Measurements from ENCODE around the gene SF3B2.
"Not testable (repeated sequence)": the region's sequence is repeated elsewhere in the genome, so short reads cannot be mapped to it uniquely, and the experiment has no call there.

SF3B2 gene

GRCh38 chr11:66015936-66016792 is 36.0 kb upstream of the SF3B2 start:
- H3K9me3 ChIP-seq (ENCODE audit: control insufficient read depth, low read length), result no peaks in the 10 kb centered on the region
- H3K4me3 ChIP-seq (ENCODE audit: insufficient read depth, low read depth, low read length), result no peak overlapping the region
- peaks cover 19% of the 10 kb centered on the region for H3K27me3 ChIP-seq (ENCODE audit: control insufficient read depth, insufficient read depth, low read length, poor library complexity, severe bottlenecking)
- peaks cover 7% of the 10 kb centered on the region for H3K4me1 ChIP-seq (ENCODE audit: control insufficient read depth, insufficient read depth, low read length)
- no peaks in the 10 kb centered on the region for H3K36me3 ChIP-seq (ENCODE audit: control insufficient read depth, insufficient read depth, low read length)
- 83 to 84% methylated on average over 18 of the region's 18 CpGs for WGBS, 2 experiments
- no peak overlapping the region for H3K27ac ChIP-seq (ENCODE audit: insufficient read depth, low read depth, low read length, poor library complexity, severe bottlenecking)

- H3K36me3 ChIP-seq (ENCODE audit: control insufficient read depth, insufficient read depth, low read length), result no peaks in the 10 kb centered on the region
- H3K27me3 ChIP-seq (ENCODE audit: control insufficient read depth, insufficient read depth, low read length, poor library complexity, severe bottlenecking), result peaks cover 19% of the 10 kb centered on the region
- H3K27ac ChIP-seq (ENCODE audit: insufficient read depth, low read depth, low read length, poor library complexity, severe bottlenecking), result no peak overlapping the region
- no peak overlapping the region for H3K4me3 ChIP-seq (ENCODE audit: insufficient read depth, low read depth, low read length)
- no peaks in the 10 kb centered on the region for H3K9me3 ChIP-seq (ENCODE audit: control insufficient read depth, low read length)
- WGBS, 2 experiments, result 91 to 94% methylated on average over 10 of the region's 10 CpGs
- peaks cover 7% of the 10 kb centered on the region for H3K4me1 ChIP-seq (ENCODE audit: control insufficient read depth, insufficient read depth, low read length)
These were observed 35.4 kb upstream of the SF3B2 start for GRCh38 chr11:66016793-66017177.

- 84 to 86% methylated on average over 4 of the region's 4 CpGs for WGBS, 2 experiments
- Histone ChIP-seq H3K9me3 (ENCODE audit: control insufficient read depth, low read length) (no peaks in the 10 kb centered on the region), H3K27me3 (ENCODE audit: control insufficient read depth, insufficient read depth, low read length, poor library complexity, severe bottlenecking) (peaks cover 19% of the 10 kb centered on the region), H3K27ac (ENCODE audit: insufficient read depth, low read depth, low read length, poor library complexity, severe bottlenecking) (no peak overlapping the region), H3K4me1 (ENCODE audit: control insufficient read depth, insufficient read depth, low read length) (peaks cover 7% of the 10 kb centered on the region), H3K4me3 (ENCODE audit: insufficient read depth, low read depth, low read length) (no peak overlapping the region), H3K36me3 (ENCODE audit: control insufficient read depth, insufficient read depth, low read length) (no peaks in the 10 kb centered on the region)
These were observed 34.8 kb upstream of the SF3B2 start for GRCh38 chr11:66017321-66017720.

GRCh38 chr11:66020212-66020611 is 32.0 kb upstream of the SF3B2 start:
- Histone ChIP-seq H3K27ac (ENCODE audit: insufficient read depth, low read depth, low read length, poor library complexity, severe bottlenecking) (no peak overlapping the region), H3K4me3 (ENCODE audit: insufficient read depth, low read depth, low read length) (no peak overlapping the region), H3K4me1 (ENCODE audit: control insufficient read depth, insufficient read depth, low read length) (no peaks in the 10 kb centered on the region), H3K9me3 (ENCODE audit: control insufficient read depth, low read length) (no peaks in the 10 kb centered on the region), H3K27me3 (ENCODE audit: control insufficient read depth, insufficient read depth, low read length, poor library complexity, severe bottlenecking) (peaks cover 30% of the 10 kb centered on the region), H3K36me3 (ENCODE audit: control insufficient read depth, insufficient read depth, low read length) (no peaks in the 10 kb centered on the region)
- WGBS, 2 experiments, result 81% methylated on average over 8 of the region's 8 CpGs

- WGBS, 2 experiments, result 90% methylated on average over 23 to 25 of the region's 25 CpGs
- peaks cover 30% of the 10 kb centered on the region for H3K27me3 ChIP-seq (ENCODE audit: control insufficient read depth, insufficient read depth, low read length, poor library complexity, severe bottlenecking)
- H3K4me3 ChIP-seq (ENCODE audit: insufficient read depth, low read depth, low read length), result no peak overlapping the region
- no peaks in the 10 kb centered on the region for H3K36me3 ChIP-seq (ENCODE audit: control insufficient read depth, insufficient read depth, low read length)
- no peak overlapping the region for H3K27ac ChIP-seq (ENCODE audit: insufficient read depth, low read depth, low read length, poor library complexity, severe bottlenecking)
- H3K9me3 ChIP-seq (ENCODE audit: control insufficient read depth, low read length), result no peaks in the 10 kb centered on the region
- no peaks in the 10 kb centered on the region for H3K4me1 ChIP-seq (ENCODE audit: control insufficient read depth, insufficient read depth, low read length)
These were observed 31.4 kb upstream of the SF3B2 start for GRCh38 chr11:66020618-66021357.

- Histone ChIP-seq H3K27ac (ENCODE audit: insufficient read depth, low read depth, low read length, poor library complexity, severe bottlenecking) (no peak overlapping the region), H3K36me3 (ENCODE audit: control insufficient read depth, insufficient read depth, low read length) (no peaks in the 10 kb centered on the region), H3K27me3 (ENCODE audit: control insufficient read depth, insufficient read depth, low read length, poor library complexity, severe bottlenecking) (peaks cover 30% of the 10 kb centered on the region), H3K4me1 (ENCODE audit: control insufficient read depth, insufficient read depth, low read length) (no peaks in the 10 kb centered on the region), H3K4me3 (ENCODE audit: insufficient read depth, low read depth, low read length) (no peak overlapping the region), H3K9me3 (ENCODE audit: control insufficient read depth, low read length) (no peaks in the 10 kb centered on the region)
- 31% methylated on average over 46 of the region's 46 CpGs for WGBS, 2 experiments
These were observed 29.6 kb upstream of the SF3B2 start for GRCh38 chr11:66022401-66023185.

GRCh38 chr11:66023186-66023440 is 29.1 kb upstream of the SF3B2 start:
- peaks cover 33% of the 10 kb centered on the region for H3K27me3 ChIP-seq (ENCODE audit: control insufficient read depth, insufficient read depth, low read length, poor library complexity, severe bottlenecking)
- H3K4me1 ChIP-seq (ENCODE audit: control insufficient read depth, insufficient read depth, low read length); H3K36me3 ChIP-seq (ENCODE audit: control insufficient read depth, insufficient read depth, low read length); H3K4me3 ChIP-seq (ENCODE audit: insufficient read depth, low read depth, low read length); H3K9me3 ChIP-seq (ENCODE audit: control insufficient read depth, low read length); H3K27ac ChIP-seq (ENCODE audit: insufficient read depth, low read depth, low read length, poor library complexity, severe bottlenecking): not testable (repeated sequence)
- 79 to 82% methylated on average over 5 of the region's 5 CpGs for WGBS, 2 experiments

GRCh38 chr11:66026017-66026529 is 26.1 kb upstream of the SF3B2 start, which contains the start of gene CATSPER1:
TSS of gene CATSPER1 (minus strand) at chr11:66026479. CDS start at chr11:66026379, 100 bp downstream.
- peaks cover 28% of the 10 kb centered on the region for H3K27me3 ChIP-seq (ENCODE audit: control insufficient read depth, insufficient read depth, low read length, poor library complexity, severe bottlenecking)
- H3K4me1 ChIP-seq (ENCODE audit: control insufficient read depth, insufficient read depth, low read length), result no peaks in the 10 kb centered on the region
- H3K36me3 ChIP-seq (ENCODE audit: control insufficient read depth, insufficient read depth, low read length), result no peaks in the 10 kb centered on the region
- no peak within 1 kb of the TSS for H3K4me3 ChIP-seq (ENCODE audit: insufficient read depth, low read depth, low read length)
- no peak within 1 kb of the TSS for H3K27ac ChIP-seq (ENCODE audit: insufficient read depth, low read depth, low read length, poor library complexity, severe bottlenecking)
- H3K9me3 ChIP-seq (ENCODE audit: control insufficient read depth, low read length), result no peaks in the 10 kb centered on the region
- 90 to 93% methylated on average over 18 of the region's 18 CpGs for WGBS, 2 experiments

- Histone ChIP-seq H3K36me3 (ENCODE audit: control insufficient read depth, insufficient read depth, low read length) (no peaks in the 10 kb centered on the region), H3K27me3 (ENCODE audit: control insufficient read depth, insufficient read depth, low read length, poor library complexity, severe bottlenecking) (peaks cover 1% of the 10 kb centered on the region), H3K9me3 (ENCODE audit: control insufficient read depth, low read length) (no peaks in the 10 kb centered on the region), H3K27ac (ENCODE audit: insufficient read depth, low read depth, low read length, poor library complexity, severe bottlenecking) (no peak overlapping the region), H3K4me1 (ENCODE audit: control insufficient read depth, insufficient read depth, low read length) (no peaks in the 10 kb centered on the region), H3K4me3 (ENCODE audit: insufficient read depth, low read depth, low read length) (no peak overlapping the region)
- 92 to 93% methylated on average over 7 to 8 of the region's 8 CpGs for WGBS, 2 experiments
These were observed 19.0 kb upstream of the SF3B2 start for GRCh38 chr11:66032957-66033735.

Measured in ectodermal cell (in vitro differentiated cells).